Upper lobe of right lung (tissue), 1 donor: ENCODE measurements around the gene ARL5C. TPM values are rescaled to one million over a fixed set of nuclear protein-coding genes. Genes with fewer than 3 reads are reported as not detected.

ENCODE experiments used
- ATAC-seq: fragments of 200-7000 bp; cut with Tn5 transposase; one replicate; pipeline ENCODE4 v1.9.1; 2020; ENCODE audit warnings: mild to moderate bottlenecking, moderate library complexity
- DNase-seq: peaks from one replicate; pipeline ENCODE4 v3.0.0-alpha.2; 2020
- H3K27ac ChIP-seq: fragments of 200-600 bp; one replicate; pipeline ENCODE4 v1.8.0; 2022
- H3K27me3 ChIP-seq: fragments of 200-600 bp; one replicate; pipeline ENCODE4 v1.8.0; 2022; ENCODE audit warnings: mild to moderate bottlenecking
- H3K36me3 ChIP-seq: fragments of 200-600 bp; one replicate; pipeline ENCODE4 v1.8.0; 2022
- H3K4me1 ChIP-seq: fragments of 200-600 bp; one replicate; pipeline ENCODE4 v1.8.0; 2022
- H3K4me3 ChIP-seq: fragments of 200-600 bp; one replicate; pipeline ENCODE4 v1.8.0; 2022; ENCODE audit warnings: mild to moderate bottlenecking
- H3K9me3 ChIP-seq: fragments of 200-600 bp; one replicate; pipeline ENCODE4 v1.8.0; 2022
- CTCF ChIP-seq: fragments of 200-600 bp; IDR thresholded peaks from one replicate; pipeline ENCODE4 v1.8.0; 2022; ENCODE audit warnings: antibody characterized with exemption
- intact Hi-C: fragments of 100-400 bp; cut with DNase I; formaldehyde crosslinking; loops from one replicate; pipeline ENCODE4 v1.11.0; 2022
- total RNA-seq: library from RNA; stranded (reverse); fragmentation: NEBNext Ultra II Directional; extraction: Animal tissue kit (Norgen Biotek cat#: 25700); gene quantifications from one replicate; pipeline ENCODE4 v1.2.1, GENCODE V29; 2021
- donor health status: DM: no; HTN: yes; CAD: no; lungs with severe emphysema.

The ARL5C gene
- total RNA-seq, 1 donor from 2014 or later: not detected

- ATAC-seq (no peak), DNase-seq (no peak)
- H3K4me3 ChIP-seq: no peak overlapping the region
- TF ChIP-seq CTCF: no peak
- no peak overlapping the region for H3K27ac ChIP-seq
- H3K36me3 ChIP-seq: no peaks in the 10 kb centered on the region
- H3K27me3 ChIP-seq: no peaks in the 10 kb centered on the region
- intact Hi-C loops: no loop called here
- H3K9me3 ChIP-seq: no peaks in the 10 kb centered on the region
- H3K4me1 ChIP-seq: peaks cover 4% of the 10 kb centered on the region
These were observed 23.9 kb downstream of the ARL5C start for GRCh38 chr17:39141915-39142664.

GRCh38 chr17:39141294-39141693 lies 24.7 kb downstream of the ARL5C start:
- ATAC-seq (no peak), DNase-seq (no peak)
- no peaks in the 10 kb centered on the region for H3K36me3 ChIP-seq
- H3K9me3 ChIP-seq: no peaks in the 10 kb centered on the region
- no peak overlapping the region for H3K4me3 ChIP-seq
- H3K4me1 ChIP-seq: peaks cover 4% of the 10 kb centered on the region
- no peak overlapping the region for H3K27ac ChIP-seq
- intact Hi-C loops: no loop called here
- no peak for TF ChIP-seq CTCF
- H3K27me3 ChIP-seq: no peaks in the 10 kb centered on the region

GRCh38 chr17:39139561-39139960 lies 26.4 kb downstream of the ARL5C start:
- Histone ChIP-seq H3K36me3 (no peaks in the 10 kb centered on the region), H3K27ac (no peak overlapping the region), H3K27me3 (no peaks in the 10 kb centered on the region), H3K4me3 (no peak overlapping the region), H3K4me1 (no peaks in the 10 kb centered on the region), H3K9me3 (no peaks in the 10 kb centered on the region)
- no peak for TF ChIP-seq CTCF
- ATAC-seq (no peak), DNase-seq (no peak)
- intact Hi-C loops: loop anchor here (10.0 kb wide), 1 partner anchor 55 kb away; no protein-coding TSS in a partner anchor

DNA sequence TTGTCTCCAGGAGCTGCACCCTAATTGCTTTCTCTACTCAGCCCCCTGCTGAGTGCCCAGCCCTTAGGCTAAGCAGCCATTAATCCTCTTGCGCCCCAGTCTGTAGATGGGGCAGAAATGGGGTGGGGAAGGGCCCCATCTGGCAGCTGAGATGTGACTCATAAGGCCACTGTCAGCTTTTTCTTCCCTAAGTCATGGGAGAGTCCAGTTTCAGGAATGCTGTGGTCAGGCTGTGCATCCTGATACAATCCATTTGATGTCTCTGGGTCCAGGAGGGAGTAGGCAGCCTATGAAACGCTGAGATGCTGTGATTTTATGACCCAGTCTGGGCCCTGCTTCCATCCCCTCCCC lies 26.8 kb downstream of the ARL5C start:
- no peak for ATAC-seq
- intact Hi-C loops: loop anchor here (10.0 kb wide), 1 partner anchor 54 kb away; no protein-coding TSS in a partner anchor
- H3K27me3 ChIP-seq: no peaks in the 10 kb centered on the region

DNA sequence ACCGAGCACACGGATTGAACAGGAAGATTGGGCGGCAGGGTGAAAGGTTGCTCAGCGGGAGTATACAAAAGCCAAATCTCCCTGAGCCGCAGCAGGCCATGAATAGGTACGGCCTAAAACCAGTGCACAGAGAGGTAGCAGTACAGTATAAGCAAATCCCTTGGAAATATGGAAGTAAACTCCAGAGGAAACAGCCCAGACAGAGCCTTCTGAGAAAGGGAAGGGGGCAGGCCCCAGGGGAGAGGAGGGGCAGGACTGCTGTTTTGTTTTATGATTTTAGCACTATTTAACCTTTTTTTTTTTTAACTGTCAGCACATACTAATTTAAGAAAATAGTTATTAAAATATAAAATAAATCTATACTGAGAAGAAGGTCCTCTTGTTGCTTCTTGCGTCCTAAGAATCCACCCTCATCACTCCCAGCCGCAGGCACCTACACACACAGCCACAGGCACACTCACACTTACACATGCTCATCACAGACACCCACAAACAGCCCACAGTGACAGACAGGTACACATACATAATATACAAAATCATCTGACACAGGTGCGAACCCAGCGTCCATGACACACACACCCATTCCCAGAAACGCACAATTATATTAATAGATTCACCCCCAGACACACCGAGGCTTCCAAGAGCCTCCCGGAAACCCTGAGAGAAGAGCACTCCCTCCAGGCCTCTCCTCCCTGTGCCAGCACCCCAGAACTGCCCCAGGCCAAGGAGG lies 27.4 kb downstream of the ARL5C start:
- TF ChIP-seq CTCF: no peak
- ATAC-seq (no peak), DNase-seq (no peak)
- Histone ChIP-seq H3K27ac (no peak overlapping the region), H3K9me3 (no peaks in the 10 kb centered on the region), H3K4me1 (no peaks in the 10 kb centered on the region), H3K36me3 (no peaks in the 10 kb centered on the region), H3K4me3 (no peak overlapping the region), H3K27me3 (no peaks in the 10 kb centered on the region)
- intact Hi-C loops: loop anchor here (10.0 kb wide), 1 partner anchor 54 kb away; no protein-coding TSS in a partner anchor

More for the DNA sequence above, 26.8 kb downstream of the ARL5C start:
- Histone ChIP-seq H3K27ac (no peak overlapping the region), H3K9me3 (no peaks in the 10 kb centered on the region), H3K4me1 (no peaks in the 10 kb centered on the region), H3K4me3 (no peak overlapping the region), H3K36me3 (no peaks in the 10 kb centered on the region)
- TF ChIP-seq CTCF: no peak
- DNase-seq: no peak
